ENCODE results near the gene IQGAP1.
"Not testable (repeated sequence)": the region's sequence is repeated elsewhere in the genome, so short reads cannot be mapped to it uniquely, and the experiment has no call there.

IQGAP1 gene

DNA sequence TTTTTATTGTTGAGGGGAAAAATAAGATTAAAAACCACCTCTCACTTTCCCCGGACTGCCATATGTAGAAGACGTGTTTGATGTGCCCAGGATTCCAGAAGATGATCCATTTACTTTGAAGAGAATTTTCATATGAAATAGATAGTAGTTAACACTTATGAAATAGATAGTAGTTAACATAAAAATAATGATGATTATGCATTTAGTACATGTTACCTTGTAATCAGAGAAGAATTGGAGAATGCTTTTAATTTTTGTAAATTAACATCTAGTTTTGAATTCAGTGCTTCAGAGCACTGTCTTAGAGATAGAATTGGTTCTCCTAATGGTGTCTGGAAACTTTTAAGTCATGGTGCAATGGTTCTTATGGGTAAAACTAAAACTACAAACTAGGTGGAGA, 95.6 kb downstream of the IQGAP1 start:
- no peak for DNase-seq (ENCODE audit: low spot score)

DNA sequence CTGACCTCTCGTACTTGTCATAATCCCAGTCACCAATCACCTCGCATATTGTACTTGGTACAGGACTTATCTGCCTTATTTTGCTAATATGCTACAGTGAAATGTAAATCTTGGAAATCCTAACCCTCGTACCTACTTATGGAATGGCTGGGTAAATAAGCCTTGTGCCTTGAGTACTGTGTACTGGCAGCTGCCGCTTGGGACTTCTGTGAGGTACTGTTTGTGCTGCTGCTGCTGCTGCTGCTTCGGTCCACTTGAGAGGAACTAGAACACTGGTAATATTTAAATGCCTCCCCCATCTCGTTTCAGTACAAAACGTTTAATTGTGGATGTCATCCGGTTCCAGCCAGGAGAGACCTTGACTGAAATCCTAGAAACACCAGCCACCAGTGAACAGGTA, 99.1 kb downstream of the IQGAP1 start:
- DNase-seq (ENCODE audit: low spot score): no peak

GRCh38 chr15:90489514-90489913, 101.5 kb downstream of the IQGAP1 start:
- no peak for DNase-seq (ENCODE audit: low spot score)

GRCh38 chr15:90489944-90490343, 101.9 kb downstream of the IQGAP1 start:
- DNase-seq (ENCODE audit: low spot score): peak; percentile 75

DNA sequence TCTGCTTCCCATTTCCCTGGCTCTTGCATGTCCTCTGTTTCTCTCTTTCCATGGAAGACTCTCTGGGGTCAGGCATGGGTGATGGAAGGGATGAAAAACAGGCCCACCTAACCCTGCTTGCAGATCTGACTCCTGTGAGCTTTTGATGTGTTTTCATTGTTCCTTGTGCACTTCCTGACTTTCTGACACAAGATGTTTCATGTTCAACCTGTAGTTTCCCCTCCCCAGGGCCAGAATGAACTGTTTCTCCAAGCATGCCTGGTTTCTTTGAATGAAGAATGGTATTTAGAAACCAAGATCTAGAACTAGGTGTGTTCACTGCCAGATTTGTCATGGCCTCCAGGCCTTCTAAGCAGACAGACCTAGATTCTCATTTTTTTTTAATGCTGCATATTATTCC, 105.6 kb downstream of the IQGAP1 start:
- DNase-seq (ENCODE audit: low spot score): no peak

DNA sequence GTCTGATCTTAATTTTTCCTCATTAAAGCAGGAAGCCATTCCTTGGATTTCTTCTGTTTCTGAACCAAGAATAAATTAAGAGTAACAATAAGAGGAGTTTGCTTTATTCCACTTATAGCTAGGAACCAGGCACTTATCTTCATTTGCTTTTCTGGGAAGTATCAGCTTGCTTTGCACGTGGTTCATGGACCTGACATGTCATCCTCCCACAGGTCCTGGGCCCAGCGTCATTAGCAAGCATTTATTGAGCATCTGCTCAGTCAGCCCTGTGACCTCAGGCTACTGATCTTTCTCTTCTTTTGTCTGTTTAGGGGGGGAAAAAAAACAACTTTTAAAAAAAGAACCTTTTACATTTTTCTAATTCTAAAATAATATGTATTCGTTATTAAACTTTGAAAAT, 107.0 kb downstream of the IQGAP1 start:
- no peak for DNase-seq (ENCODE audit: low spot score)

- no peak for DNase-seq (ENCODE audit: low spot score)
These were observed 108.7 kb downstream of the IQGAP1 start for GRCh38 chr15:90496791-90497190.

DNA sequence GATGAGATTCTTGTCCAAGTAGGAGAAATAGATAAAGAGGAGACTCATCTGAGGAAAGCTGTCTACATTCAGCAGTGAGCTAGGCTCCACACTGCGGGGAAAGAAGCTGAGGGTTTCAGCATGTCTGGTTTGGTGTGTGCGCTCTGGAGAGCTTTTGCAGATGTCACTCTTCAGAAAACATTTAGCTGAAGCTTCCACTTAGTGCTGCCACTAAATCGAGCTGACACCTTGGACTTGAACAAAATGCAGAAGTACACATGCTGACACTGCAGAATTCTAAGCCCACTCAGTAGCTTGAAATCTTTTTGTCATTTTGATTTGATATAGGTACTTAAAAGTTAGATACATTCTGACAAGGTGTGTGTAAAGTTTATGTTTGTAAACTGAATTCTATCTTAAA, 109.3 kb downstream of the IQGAP1 start:
- DNase-seq (ENCODE audit: low spot score): no peak

- no peak for DNase-seq (ENCODE audit: low spot score)
These were observed 109.9 kb downstream of the IQGAP1 start for GRCh38 chr15:90497912-90498311.

- DNase-seq (ENCODE audit: low spot score): no peak
These were observed 112.1 kb downstream of the IQGAP1 start for GRCh38 chr15:90500171-90500570.

DNA sequence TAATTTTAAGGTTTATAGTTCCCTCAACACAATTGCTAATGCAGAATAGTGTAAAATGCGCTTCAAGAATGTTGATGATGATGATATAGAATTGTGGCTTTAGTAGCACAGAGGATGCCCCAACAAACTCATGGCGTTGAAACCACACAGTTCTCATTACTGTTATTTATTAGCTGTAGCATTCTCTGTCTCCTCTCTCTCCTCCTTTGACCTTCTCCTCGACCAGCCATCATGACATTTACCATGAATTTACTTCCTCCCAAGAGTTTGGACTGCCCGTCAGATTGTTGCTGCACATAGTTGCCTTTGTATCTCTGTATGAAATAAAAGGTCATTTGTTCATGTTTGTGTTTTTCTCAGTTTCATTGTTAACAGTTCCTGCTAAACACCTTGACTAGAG, 113.9 kb downstream of the IQGAP1 start:
- no peak for DNase-seq (ENCODE audit: low spot score)

DNA sequence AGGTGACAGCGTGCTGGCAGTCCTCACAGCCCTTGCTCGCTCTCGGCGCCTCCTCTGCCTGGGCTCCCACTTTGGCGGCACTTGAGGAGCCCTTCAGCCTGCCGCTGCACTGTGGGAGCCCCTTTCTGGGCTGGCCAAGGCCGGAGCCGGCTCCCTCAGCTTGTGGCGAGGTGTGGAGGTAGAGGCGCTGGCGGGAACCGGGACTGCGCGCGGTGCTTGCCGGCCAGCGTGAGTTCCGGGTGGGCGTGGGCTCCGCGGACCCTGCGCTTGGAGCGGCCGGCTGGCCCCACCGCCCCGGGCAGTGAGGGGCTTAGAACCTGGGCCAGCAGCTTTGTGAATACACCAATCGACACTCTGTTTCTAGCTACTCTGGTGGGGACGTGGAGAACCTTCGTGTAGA, 122.7 kb downstream of the IQGAP1 start:
- DNase-seq (ENCODE audit: low spot score): not testable (repeated sequence)

DNA sequence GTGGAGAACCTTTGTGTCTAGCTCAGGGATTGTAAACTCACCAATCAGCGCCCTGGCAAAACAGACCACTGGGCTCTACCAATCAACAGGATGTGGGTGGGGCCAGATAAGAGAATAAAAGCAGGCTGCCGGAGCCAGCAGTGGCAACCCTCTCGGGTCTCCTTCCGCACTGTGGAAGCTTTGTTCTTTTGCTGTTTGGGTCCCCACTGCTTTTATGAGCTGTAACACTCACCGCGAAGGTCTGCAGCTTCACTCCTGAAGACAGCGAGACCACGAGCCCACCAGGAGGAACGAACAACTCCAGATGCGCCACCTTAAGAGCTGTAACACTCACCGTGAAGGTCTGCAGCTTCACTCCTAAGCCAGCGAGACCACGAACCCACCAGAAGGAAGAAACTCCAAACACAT, 123.2 kb downstream of the IQGAP1 start:
- not testable (repeated sequence) for DNase-seq (ENCODE audit: low spot score)

DNA sequence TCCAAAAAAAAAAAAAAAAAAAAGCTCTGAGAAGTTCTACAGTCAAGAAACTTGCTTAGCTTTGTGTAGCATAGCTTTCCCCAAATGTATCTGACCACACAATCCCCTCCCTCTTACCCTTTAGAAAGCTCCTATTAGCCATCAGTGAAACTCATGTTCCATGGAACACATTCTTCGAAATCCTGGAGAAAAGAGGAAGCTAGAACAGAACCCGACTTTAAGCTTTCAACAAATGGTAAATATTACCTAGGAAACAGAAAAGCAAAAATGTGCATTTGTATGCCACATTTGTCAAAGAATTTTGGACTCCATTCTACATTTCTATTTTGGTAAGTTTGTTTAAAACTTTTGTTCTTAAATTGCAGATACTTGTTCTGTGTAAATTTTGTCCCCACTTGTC, 124.2 kb downstream of the IQGAP1 start:
- DNase-seq (ENCODE audit: low spot score): no peak

DNA sequence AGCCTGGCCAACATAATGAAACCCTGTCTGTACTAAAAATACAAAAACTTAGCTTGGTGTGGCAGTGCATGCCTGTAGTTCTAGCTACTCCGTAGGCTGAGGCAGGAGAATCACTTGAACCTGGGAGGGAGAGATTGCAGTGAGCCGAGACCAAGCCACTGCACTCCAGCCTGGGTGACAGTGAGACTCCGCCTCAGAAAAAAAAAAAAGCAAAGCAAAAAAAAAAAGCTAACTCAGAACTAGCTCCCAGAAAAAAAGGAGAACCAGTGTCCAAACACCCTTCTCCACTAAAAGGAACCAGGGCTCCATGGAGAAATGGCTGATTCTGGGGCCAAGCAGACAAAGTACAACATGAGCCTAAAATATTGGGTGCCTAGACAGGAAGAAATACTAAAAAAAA, 124.9 kb downstream of the IQGAP1 start:
- DNase-seq (ENCODE audit: low spot score): no peak

- no peak for DNase-seq (ENCODE audit: low spot score)
These were observed 125.4 kb downstream of the IQGAP1 start for GRCh38 chr15:90513448-90513847.

GRCh38 chr15:90513893-90514292, 125.9 kb downstream of the IQGAP1 start:
- DNase-seq (ENCODE audit: low spot score): not testable (repeated sequence)

GRCh38 chr15:90519688-90520087, 131.6 kb downstream of the IQGAP1 start:
- DNase-seq (ENCODE audit: low spot score): no peak

DNA sequence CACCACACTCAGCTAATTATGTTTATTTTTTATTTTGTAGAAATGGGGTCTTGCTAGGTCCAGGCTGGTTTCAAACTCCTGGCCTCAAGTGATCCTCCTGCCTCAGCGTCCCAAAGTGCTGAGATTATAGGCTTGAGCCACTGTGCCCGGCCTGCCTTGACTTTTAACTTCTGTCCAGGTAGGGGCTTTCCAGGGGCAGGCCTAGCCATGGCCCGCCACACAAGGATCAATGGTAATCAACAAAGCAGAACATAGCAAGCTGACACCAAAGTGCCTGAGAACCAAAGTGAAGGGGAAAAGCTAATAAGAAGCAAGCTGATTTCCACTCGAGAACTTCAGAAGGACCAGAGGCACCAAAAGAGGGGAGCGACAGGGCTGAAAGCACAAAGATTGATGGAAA, 132.3 kb downstream of the IQGAP1 start:
- DNase-seq (ENCODE audit: low spot score): no peak

- no peak for DNase-seq (ENCODE audit: low spot score)
These were observed 135.3 kb downstream of the IQGAP1 start for GRCh38 chr15:90523373-90523772.

- DNase-seq (ENCODE audit: low spot score): not testable (repeated sequence)
These were observed 136.2 kb downstream of the IQGAP1 start for GRCh38 chr15:90524018-90524803.

GRCh38 chr15:90529011-90529370, 140.9 kb downstream of the IQGAP1 start:
- peak; percentile 52 for DNase-seq (ENCODE audit: low spot score)

GRCh38 chr15:90529371-90530249, 141.6 kb downstream of the IQGAP1 start, which contains the start of gene CRTC3:
Gene CRTC3, plus strand, starts transcription at chr15:90529923. Its CDS starts 149 bp downstream, at chr15:90530072.
- peak; percentile 90 for DNase-seq (ENCODE audit: low spot score)

All from HuH-7.5 (cell line).